ENCODE measurements around the gene PKNOX2. TPM values are rescaled to one million over a fixed set of nuclear protein-coding genes. Genes with fewer than 3 reads are reported as not detected.

Gene PKNOX2
- polyA plus RNA-seq, 1 experiment, result 0.02 TPM

DNA sequence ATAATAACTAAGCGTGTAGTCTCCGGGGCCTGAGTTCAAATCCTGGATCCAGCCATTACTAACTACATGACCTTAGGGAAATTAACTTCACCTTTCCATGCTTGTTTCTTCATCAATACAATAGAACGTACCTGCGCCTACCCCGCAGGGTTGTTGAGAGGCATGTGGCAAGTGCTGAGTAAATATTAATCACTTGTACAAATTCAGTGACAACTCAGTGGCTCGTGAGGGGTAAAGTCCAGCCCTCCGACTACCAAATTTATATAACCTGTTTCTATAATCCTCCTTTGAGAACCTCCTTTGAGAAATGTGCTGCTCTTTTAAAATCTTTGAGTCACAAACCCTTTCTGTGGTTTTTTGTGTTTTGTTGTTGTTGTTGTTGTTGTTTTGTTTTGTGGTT, 281.7 kb downstream of the PKNOX2 start:
- H3K36me3 ChIP-seq (ENCODE audit: control insufficient read depth, insufficient read depth, low read length), result no peaks in the 10 kb centered on the region
- DNase-seq (ENCODE audit: low read depth), result no peak
- no peak overlapping the region for H3K4me3 ChIP-seq (ENCODE audit: low read depth, low read length)
- ChIA-PET POLR2A (no interaction called here), CTCF (no interaction called here)
- TF ChIP-seq, protein P1, sequence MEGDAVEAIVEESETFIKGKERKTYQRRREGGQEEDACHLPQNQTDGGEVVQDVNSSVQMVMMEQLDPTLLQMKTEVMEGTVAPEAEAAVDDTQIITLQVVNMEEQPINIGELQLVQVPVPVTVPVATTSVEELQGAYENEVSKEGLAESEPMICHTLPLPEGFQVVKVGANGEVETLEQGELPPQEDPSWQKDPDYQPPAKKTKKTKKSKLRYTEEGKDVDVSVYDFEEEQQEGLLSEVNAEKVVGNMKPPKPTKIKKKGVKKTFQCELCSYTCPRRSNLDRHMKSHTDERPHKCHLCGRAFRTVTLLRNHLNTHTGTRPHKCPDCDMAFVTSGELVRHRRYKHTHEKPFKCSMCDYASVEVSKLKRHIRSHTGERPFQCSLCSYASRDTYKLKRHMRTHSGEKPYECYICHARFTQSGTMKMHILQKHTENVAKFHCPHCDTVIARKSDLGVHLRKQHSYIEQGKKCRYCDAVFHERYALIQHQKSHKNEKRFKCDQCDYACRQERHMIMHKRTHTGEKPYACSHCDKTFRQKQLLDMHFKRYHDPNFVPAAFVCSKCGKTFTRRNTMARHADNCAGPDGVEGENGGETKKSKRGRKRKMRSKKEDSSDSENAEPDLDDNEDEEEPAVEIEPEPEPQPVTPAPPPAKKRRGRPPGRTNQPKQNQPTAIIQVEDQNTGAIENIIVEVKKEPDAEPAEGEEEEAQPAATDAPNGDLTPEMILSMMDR (IDR thresholded peaks at IDR 0.05; ENCODE audit: insufficient read depth, low read depth, low read length), result no peak
- H3K27me3 ChIP-seq (ENCODE audit: control insufficient read depth, insufficient read depth, low read length), result no peaks in the 10 kb centered on the region

DNA sequence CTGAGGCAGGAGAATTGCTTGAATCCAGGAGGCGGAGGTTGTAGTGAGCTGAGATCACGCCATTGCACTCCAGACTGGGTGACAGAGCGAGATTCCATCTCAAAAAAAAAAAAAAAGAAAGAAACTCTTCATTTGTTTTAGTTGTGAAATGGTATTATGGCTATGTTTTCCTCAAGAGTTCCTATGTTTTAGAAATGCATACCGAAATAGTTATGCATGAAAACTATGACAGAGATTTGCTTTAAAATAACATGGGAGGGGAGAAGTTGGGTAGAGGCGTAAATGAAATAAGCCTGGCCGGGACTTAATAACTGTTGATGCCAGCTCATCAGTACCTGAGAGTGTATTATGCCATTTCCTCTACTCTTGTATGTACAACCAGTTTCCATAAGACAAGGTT, 283.2 kb downstream of the PKNOX2 start:
- POLR2A ChIA-PET, result no interaction called here
- CTCF ChIA-PET, result no interaction called here
- no peaks in the 10 kb centered on the region for H3K36me3 ChIP-seq (ENCODE audit: control insufficient read depth, insufficient read depth, low read length)
- DNase-seq (ENCODE audit: low read depth), result no peak
- no peak overlapping the region for H3K4me3 ChIP-seq (ENCODE audit: low read depth, low read length)
- H3K27me3 ChIP-seq (ENCODE audit: control insufficient read depth, insufficient read depth, low read length), result no peaks in the 10 kb centered on the region
- TF ChIP-seq, protein P1 (IDR thresholded peaks at IDR 0.05; ENCODE audit: insufficient read depth, low read depth, low read length), result no peak

- Histone ChIP-seq H3K27me3 (ENCODE audit: control insufficient read depth, insufficient read depth, low read length) (no peaks in the 10 kb centered on the region), H3K36me3 (ENCODE audit: control insufficient read depth, insufficient read depth, low read length) (no peaks in the 10 kb centered on the region), H3K4me3 (ENCODE audit: low read depth, low read length) (no peak overlapping the region)
- TF ChIP-seq, protein P1 (IDR thresholded peaks at IDR 0.05; ENCODE audit: insufficient read depth, low read depth, low read length), result no peak
- no peak for DNase-seq (ENCODE audit: low read depth)
- ChIA-PET CTCF (no interaction called here), POLR2A (no interaction called here)
Observed at GRCh38 chr11:125448136-125448535, 283.6 kb downstream of the PKNOX2 start.

DNA sequence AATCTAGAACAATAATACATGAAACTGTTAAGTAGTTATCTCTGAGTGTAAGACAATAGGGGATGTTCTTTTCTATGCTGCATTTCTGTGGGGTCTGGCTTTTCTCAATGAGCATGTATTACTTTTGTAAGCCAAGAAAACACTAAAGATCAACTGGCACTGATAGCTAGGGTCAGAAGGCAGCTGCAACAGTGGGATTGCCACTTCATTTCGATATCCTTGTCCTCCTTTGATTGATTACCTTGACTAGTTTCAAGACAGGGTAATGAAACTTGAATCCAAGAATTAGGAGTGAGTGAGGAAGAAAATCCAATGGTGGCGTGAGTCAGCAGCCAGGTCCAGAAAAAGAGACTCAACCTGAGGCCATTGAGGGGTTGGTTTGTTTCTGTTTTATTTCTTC, 285.0 kb downstream of the PKNOX2 start:
- ChIA-PET CTCF (interaction anchor here (1.0 to 2.3 kb wide), 2 partner anchors 20 to 582 kb away, joined by 3 to 7 read pairs; no protein-coding TSS in a partner anchor), POLR2A (no interaction called here)
- H3K36me3 ChIP-seq (ENCODE audit: control insufficient read depth, insufficient read depth, low read length), result no peaks in the 10 kb centered on the region
- no peaks in the 10 kb centered on the region for H3K27me3 ChIP-seq (ENCODE audit: control insufficient read depth, insufficient read depth, low read length)
- TF ChIP-seq, protein P1 (IDR thresholded peaks at IDR 0.05; ENCODE audit: insufficient read depth, low read depth, low read length), result no peak
- no peak overlapping the region for H3K4me3 ChIP-seq (ENCODE audit: low read depth, low read length)
- DNase-seq (ENCODE audit: low read depth), result no peak

- POLR2A ChIA-PET, result no interaction called here
Observed at GRCh38 chr11:125451400-125452124, 287.0 kb downstream of the PKNOX2 start.

More at GRCh38 chr11:125451400-125452124, 287.0 kb downstream of the PKNOX2 start:
- Histone ChIP-seq H3K36me3 (ENCODE audit: control insufficient read depth, insufficient read depth, low read length) (peaks cover 1% of the 10 kb centered on the region; the same call in 1 of the 2 replicates), H3K27me3 (ENCODE audit: control insufficient read depth, insufficient read depth, low read length) (no peaks in the 10 kb centered on the region), H3K4me3 (ENCODE audit: low read depth, low read length) (no peak overlapping the region)
- CTCF ChIA-PET, result interaction anchor here (0.6 to 2.3 kb wide), 5 partner anchors 15 to 498 kb away, joined by 3 to 9 read pairs (median 3); no protein-coding TSS in a partner anchor
- no peak for DNase-seq (ENCODE audit: low read depth)
- TF ChIP-seq, protein P1 (IDR thresholded peaks at IDR 0.05; ENCODE audit: insufficient read depth, low read depth, low read length), result no peak

All from BJ (cell line).